K562 (cell line): Measurements from ENCODE around the gene RARS1. TPM values are rescaled to one million over a fixed set of nuclear protein-coding genes. Genes with fewer than 3 reads are reported as not detected.

Source experiments
- ADNP ChIP-seq: fragments of 200-800 bp; sonication (Bioruptor generic); IDR thresholded peaks from 2 replicates; pipeline ENCODE4 v1.6.1; 2016; ENCODE audit warnings: missing genetic modification characterization, missing compliant biosample characterization
- BRCA1 ChIP-seq, 2 experiments: fragments of 450-650 bp in 1 of 2; sonication (generic) in 1 of 2; formaldehyde crosslinking in 1 of 2; IDR thresholded peaks; 2 replicates each; pipeline versions ENCODE4 v1.5.0 to v1.6.1; 2017 to 2020; ENCODE audit warnings: mild to moderate bottlenecking in 1 of 2, missing genetic modification reagents in 1 of 2
- CBX1 ChIP-seq: sonication (generic); IDR thresholded peaks from 2 replicates; pipeline ENCODE4 v1.6.1; 2016; ENCODE audit warnings: antibody characterized with exemption, low read depth, mild to moderate bottlenecking
- CC2D1A ChIP-seq: fragments of 450-650 bp; IDR thresholded peaks from 2 replicates; pipeline ENCODE4 v1.6.1; 2017; ENCODE audit warnings: mild to moderate bottlenecking
- CTBP1 ChIP-seq: fragments of 450-650 bp; IDR thresholded peaks from 2 replicates; pipeline ENCODE4 v1.6.1; 2016; ENCODE audit warnings: borderline replicate concordance
- GABPA ChIP-seq: fragments of 200-800 bp; sonication (Bioruptor generic); conservative IDR thresholded peaks from 2 replicates; pipeline ENCODE4 v1.6.1; 2016; ENCODE audit warnings: low read depth, missing genetic modification characterization, missing compliant biosample characterization
- JUNB ChIP-seq: fragments of 450-650 bp; formaldehyde crosslinking; conservative IDR thresholded peaks from 2 replicates; pipeline ENCODE4 v1.4.0; 2020; ENCODE audit warnings: mild to moderate bottlenecking
- KDM5B ChIP-seq: fragments of 200-600 bp; sonication (generic); IDR thresholded peaks from 2 replicates; pipeline ENCODE4 v1.6.1; 2012; ENCODE audit warnings: low read depth, mild to moderate bottlenecking, moderate library complexity, low read length, control low read depth, inconsistent platforms; ENCODE audit not compliant: insufficient replicate concordance
- KLF13 ChIP-seq: fragments of 450-650 bp; IDR thresholded peaks from 2 replicates; pipeline ENCODE4 v1.6.1; 2016; ENCODE audit warnings: missing genetic modification characterization, low read depth, mild to moderate bottlenecking, missing compliant biosample characterization, moderate library complexity, borderline replicate concordance
- L3MBTL2 ChIP-seq: fragments of 450-650 bp; IDR thresholded peaks from 2 replicates; pipeline ENCODE4 v1.6.1; 2016; ENCODE audit warnings: mild to moderate bottlenecking, moderate library complexity
- NFRKB ChIP-seq: fragments of 450-650 bp; IDR thresholded peaks from 2 replicates; pipeline ENCODE4 v1.6.1; 2016; ENCODE audit warnings: low read depth
- NKRF ChIP-seq: fragments of 450-650 bp; IDR thresholded peaks from 2 replicates; pipeline ENCODE4 v1.6.1; 2016; ENCODE audit warnings: borderline replicate concordance
- PHF8 ChIP-seq: fragments of 200-600 bp; sonication (generic); IDR thresholded peaks from 2 replicates; pipeline ENCODE4 v1.6.1; 2012; ENCODE audit warnings: mixed run types, mild to moderate bottlenecking, inconsistent platforms, low read length, moderate library complexity, borderline replicate concordance
- PURB ChIP-seq: sonication (generic); formaldehyde crosslinking; IDR thresholded peaks from 2 replicates; pipeline ENCODE4 v1.9.0; 2021; ENCODE audit warnings: low read depth, mild to moderate bottlenecking, missing genetic modification reagents
- RAD21 ChIP-seq, 2 experiments: fragments of 250-450 bp in 1 of 2; fragments of 450-650 bp in 1 of 2; sonication (Bioruptor Pico) in 1 of 2; formaldehyde crosslinking in 1 of 2; IDR thresholded peaks in 1 of 2; conservative IDR thresholded peaks in 1 of 2; 2 replicates each; pipeline versions ENCODE4 v1.4.0 to v1.8.0; 2020 to 2022; ENCODE audit warnings: mild to moderate bottlenecking in 2 of 2, moderate library complexity in 1 of 2
- SAP30 ChIP-seq: fragments of 200-600 bp; sonication (generic); IDR thresholded peaks from 2 replicates; pipeline ENCODE4 v1.6.1; 2012; ENCODE audit warnings: borderline replicate concordance, low read depth, mild to moderate bottlenecking, moderate library complexity, low read length, control low read depth, inconsistent platforms; ENCODE audit not compliant: insufficient read depth, poor library complexity, severe bottlenecking
- SPI1 ChIP-seq: IDR thresholded peaks from 2 replicates; pipeline ENCODE4 v1.6.1; 2011; ENCODE audit warnings: low read depth, low read length, control low read depth, borderline replicate concordance
- YY1 ChIP-seq, 3 experiments: IDR thresholded peaks; 2 replicates each; pipeline ENCODE4 v1.6.1; 2011; ENCODE audit warnings: low read length in 2 of 3, mild to moderate bottlenecking in 2 of 3, moderate library complexity in 2 of 3, borderline replicate concordance in 1 of 3, control low read depth in 1 of 3, low read depth in 1 of 3; ENCODE audit not compliant: insufficient read depth in 3 of 3, insufficient replicate concordance in 2 of 3, control insufficient read depth in 1 of 3, insufficient read length in 1 of 3; ENCODE audit errors: extremely low read depth in 1 of 3
- polyA plus RNA-seq, 8 experiments: library from polyadenylated mRNA; depleted of rRNA in 4 of 8; stranded (reverse) in 5 of 8; unstranded in 3 of 8; fragments of >200 nt; fragmentation: Nextera tagmentation in 2 of 8; fragmentation: Illumina TruSeq in 1 of 8; extraction: Ambion mirVana in 2 of 8; extraction: Trizol in 1 of 8; gene quantifications; 2 replicates each; pipeline versions ENCODE4 v1.2.1 to v1.2.3, GENCODE V29; 2011 to 2014; ENCODE audit warnings: inconsistent platforms in 1 of 8, missing spikeins in 1 of 8
- total RNA-seq, 7 experiments: library from RNA; depleted of rRNA in 6 of 7; stranded (reverse); fragments of >200 nt in 6 of 7; fragmentation: Illumina TruSeq in 2 of 7; extraction: Trizol in 2 of 7; gene quantifications; 2 replicates each; pipeline versions ENCODE4 v1.2.1 to v1.2.3, GENCODE V29; 2011 to 2021; ENCODE audit warnings: low replicate concordance in 1 of 7
- TF ChIP-seq, protein P1 (sequence below): conservative IDR thresholded peaks from 2 replicates; pipeline ENCODE4 v1.6.1; 2011; ENCODE audit warnings: low read depth, mild to moderate bottlenecking, low read length; ENCODE audit not compliant: control insufficient read depth
- TF ChIP-seq, protein P2 (sequence below): fragments of 250-450 bp; sonication (Bioruptor Pico); IDR thresholded peaks from 2 replicates; pipeline ENCODE4 v1.9.0; 2021; ENCODE audit warnings: mild to moderate bottlenecking, inconsistent platforms

The RARS1 gene
- total and polyA plus RNA-seq, 9 of the 15 experiments (the other 6 are each of a cell fraction or from before 2014, with no cell fraction given) = 109 to 196 (median 139) TPM

- TF ChIP-seq YY1 (IDR thresholded peaks at IDR 0.05; ENCODE audit: borderline replicate concordance in 1 of 3, control insufficient read depth in 1 of 3, extremely low read depth in 1 of 3, insufficient read depth in 3 of 3, insufficient read length in 1 of 3, insufficient replicate concordance in 2 of 3, low read depth in 1 of 3, low read length in 2 of 3) (peak in 2 of 3 experiments; percentile 16 to 33), PURB (no peak), SAP30 (peak; percentile 81), NKRF (peak; percentile 85), PHF8 (peak; percentile 100), KLF13 (tag) (no peak), GABPA (tag) (peak; percentile 99), CTBP1 (peak; percentile 60; the same call in 1 of the 2 replicates), CBX1 (peak; percentile 87), CC2D1A (peak; percentile 54; the same call in 1 of the 2 replicates), JUNB (CRISPR knock-in tag) (no peak), RAD21 (CRISPR knock-in tag; conservative IDR thresholded peaks at IDR 0.05 in 1 of 2, IDR thresholded peaks at IDR 0.05 in 1 of 2) (peak; percentile 43 to 67; a peak in 3 of 4 replicates), L3MBTL2 (0 out of 2 replicates have a peak, but pooled peaks have one; percentile 41), NFRKB (no peak), ADNP (tag) (no peak), BRCA1 (IDR thresholded peaks at IDR 0.05) (no peak), BRCA1 (CRISPR knock-in tag; IDR thresholded peaks at IDR 0.05) (no peak), SPI1 (peak; percentile 30; the same call in 1 of the 2 replicates), KDM5B (peak; percentile 99)
- TF ChIP-seq, protein P1, sequence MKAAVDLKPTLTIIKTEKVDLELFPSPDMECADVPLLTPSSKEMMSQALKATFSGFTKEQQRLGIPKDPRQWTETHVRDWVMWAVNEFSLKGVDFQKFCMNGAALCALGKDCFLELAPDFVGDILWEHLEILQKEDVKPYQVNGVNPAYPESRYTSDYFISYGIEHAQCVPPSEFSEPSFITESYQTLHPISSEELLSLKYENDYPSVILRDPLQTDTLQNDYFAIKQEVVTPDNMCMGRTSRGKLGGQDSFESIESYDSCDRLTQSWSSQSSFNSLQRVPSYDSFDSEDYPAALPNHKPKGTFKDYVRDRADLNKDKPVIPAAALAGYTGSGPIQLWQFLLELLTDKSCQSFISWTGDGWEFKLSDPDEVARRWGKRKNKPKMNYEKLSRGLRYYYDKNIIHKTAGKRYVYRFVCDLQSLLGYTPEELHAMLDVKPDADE = peak; percentile 55; the same call in 1 of the 2 replicates
- TF ChIP-seq, protein P2, sequence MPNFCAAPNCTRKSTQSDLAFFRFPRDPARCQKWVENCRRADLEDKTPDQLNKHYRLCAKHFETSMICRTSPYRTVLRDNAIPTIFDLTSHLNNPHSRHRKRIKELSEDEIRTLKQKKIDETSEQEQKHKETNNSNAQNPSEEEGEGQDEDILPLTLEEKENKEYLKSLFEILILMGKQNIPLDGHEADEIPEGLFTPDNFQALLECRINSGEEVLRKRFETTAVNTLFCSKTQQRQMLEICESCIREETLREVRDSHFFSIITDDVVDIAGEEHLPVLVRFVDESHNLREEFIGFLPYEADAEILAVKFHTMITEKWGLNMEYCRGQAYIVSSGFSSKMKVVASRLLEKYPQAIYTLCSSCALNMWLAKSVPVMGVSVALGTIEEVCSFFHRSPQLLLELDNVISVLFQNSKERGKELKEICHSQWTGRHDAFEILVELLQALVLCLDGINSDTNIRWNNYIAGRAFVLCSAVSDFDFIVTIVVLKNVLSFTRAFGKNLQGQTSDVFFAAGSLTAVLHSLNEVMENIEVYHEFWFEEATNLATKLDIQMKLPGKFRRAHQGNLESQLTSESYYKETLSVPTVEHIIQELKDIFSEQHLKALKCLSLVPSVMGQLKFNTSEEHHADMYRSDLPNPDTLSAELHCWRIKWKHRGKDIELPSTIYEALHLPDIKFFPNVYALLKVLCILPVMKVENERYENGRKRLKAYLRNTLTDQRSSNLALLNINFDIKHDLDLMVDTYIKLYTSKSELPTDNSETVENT (CRISPR knock-in tag) = peak; percentile 72
These were observed at the start of gene RARS1 (continued) for GRCh38 chr5:168486136-168486879.
